ENCODE results near the gene COL5A1.
"Not testable (repeated sequence)": the region's sequence is repeated elsewhere in the genome, so short reads cannot be mapped to it uniquely, and the experiment has no call there.

- TF ChIP-seq CTCF (IDR thresholded peaks at IDR 0.05; ENCODE audit: low read depth, low read length); EZH2phosphoT487 (IDR thresholded peaks at IDR 0.05; ENCODE audit: low read depth): not testable (repeated sequence)
Observed at GRCh38 chr9:134857451-134857850, 215.8 kb downstream of the COL5A1 start.
